ENCODE data around the gene TIMM10. TPM values are rescaled to one million over a fixed set of nuclear protein-coding genes. Genes with fewer than 3 reads are reported as not detected.

The TIMM10 gene
- total RNA-seq, 1 donor from 2014 or later, result 35.3 TPM

DNA sequence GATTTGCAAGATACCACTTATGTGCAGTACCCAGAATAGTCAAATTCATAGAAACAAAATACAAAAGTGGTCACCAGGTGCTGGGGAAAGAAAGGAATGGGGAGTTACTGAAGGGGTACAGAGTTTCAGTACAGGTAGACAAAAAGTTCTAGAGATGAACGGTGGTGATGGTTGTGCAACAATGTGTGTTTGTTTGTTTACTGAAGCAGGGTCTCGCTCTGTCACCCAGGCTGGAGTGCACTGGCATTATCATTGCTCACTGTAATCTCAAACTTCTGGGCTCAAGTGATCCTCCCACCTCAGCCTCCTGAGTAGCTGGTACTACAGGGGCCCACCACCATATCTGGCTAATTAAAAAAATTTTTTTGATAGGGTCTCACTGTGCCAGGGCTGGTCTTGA lies 24.8 kb upstream of the TIMM10 start:
- ATAC-seq (no peak), DNase-seq (no peak)
- no peak overlapping the region for H3K27ac ChIP-seq
- H3K27me3 ChIP-seq (ENCODE audit: low read depth), result no peaks in the 10 kb centered on the region
- TF ChIP-seq, protein P1, sequence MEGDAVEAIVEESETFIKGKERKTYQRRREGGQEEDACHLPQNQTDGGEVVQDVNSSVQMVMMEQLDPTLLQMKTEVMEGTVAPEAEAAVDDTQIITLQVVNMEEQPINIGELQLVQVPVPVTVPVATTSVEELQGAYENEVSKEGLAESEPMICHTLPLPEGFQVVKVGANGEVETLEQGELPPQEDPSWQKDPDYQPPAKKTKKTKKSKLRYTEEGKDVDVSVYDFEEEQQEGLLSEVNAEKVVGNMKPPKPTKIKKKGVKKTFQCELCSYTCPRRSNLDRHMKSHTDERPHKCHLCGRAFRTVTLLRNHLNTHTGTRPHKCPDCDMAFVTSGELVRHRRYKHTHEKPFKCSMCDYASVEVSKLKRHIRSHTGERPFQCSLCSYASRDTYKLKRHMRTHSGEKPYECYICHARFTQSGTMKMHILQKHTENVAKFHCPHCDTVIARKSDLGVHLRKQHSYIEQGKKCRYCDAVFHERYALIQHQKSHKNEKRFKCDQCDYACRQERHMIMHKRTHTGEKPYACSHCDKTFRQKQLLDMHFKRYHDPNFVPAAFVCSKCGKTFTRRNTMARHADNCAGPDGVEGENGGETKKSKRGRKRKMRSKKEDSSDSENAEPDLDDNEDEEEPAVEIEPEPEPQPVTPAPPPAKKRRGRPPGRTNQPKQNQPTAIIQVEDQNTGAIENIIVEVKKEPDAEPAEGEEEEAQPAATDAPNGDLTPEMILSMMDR (IDR thresholded peaks at IDR 0.05), result no peak
- no peaks in the 10 kb centered on the region for H3K4me1 ChIP-seq
- intact Hi-C loops (cut with DNase I), result no loop called here
- no peak overlapping the region for H3K4me3 ChIP-seq
- H3K36me3 ChIP-seq, result peaks cover 100% of the 10 kb centered on the region
- no peaks in the 10 kb centered on the region for H3K9me3 ChIP-seq

DNA sequence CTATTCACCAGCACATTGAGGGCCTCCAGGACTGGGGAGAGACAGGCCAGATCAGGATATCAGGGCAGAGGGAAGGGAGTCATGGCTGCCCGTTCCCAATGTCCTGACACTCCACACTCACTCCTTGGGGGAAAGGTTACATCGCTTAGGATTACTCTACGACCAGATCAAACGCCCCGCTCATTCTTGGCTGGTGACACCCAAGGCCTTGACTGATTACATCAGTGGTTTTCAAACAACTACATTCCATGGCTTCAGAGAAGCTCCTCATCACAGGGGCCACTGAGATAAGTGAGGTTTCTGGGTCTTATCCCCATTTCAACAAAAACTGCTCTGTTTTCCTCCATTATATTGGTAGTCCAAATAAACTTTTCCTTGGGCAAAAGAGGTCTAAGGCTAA lies 21.9 kb upstream of the TIMM10 start:
- intact Hi-C loops (cut with DNase I), result no loop called here

DNA sequence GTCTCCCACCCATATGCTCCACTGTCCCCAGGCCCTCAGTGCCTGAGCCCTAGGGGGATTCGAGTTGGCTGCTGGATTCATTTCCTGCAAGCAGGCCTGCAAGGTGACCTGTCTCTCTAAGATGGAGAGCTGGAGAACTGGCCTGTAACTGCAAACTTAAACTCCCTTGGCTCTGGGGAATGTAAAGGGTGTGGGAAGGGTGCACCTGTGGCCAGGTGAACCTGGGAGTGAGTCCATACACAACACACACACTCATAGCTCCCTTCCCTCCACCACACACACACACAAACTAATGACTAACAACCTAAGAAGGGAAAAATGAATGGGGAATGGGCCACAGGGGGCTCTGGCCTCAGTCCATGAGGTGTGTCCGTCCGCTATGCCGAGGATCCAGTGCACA lies 21.4 kb upstream of the TIMM10 start:
- TF ChIP-seq, protein P1 (IDR thresholded peaks at IDR 0.05), result no peak
- ATAC-seq, result peak in 1 of 2 donors; percentile 8
- Histone ChIP-seq H3K4me1 (no peaks in the 10 kb centered on the region), H3K9me3 (no peaks in the 10 kb centered on the region), H3K36me3 (peaks cover 90% of the 10 kb centered on the region), H3K27me3 (ENCODE audit: low read depth) (no peaks in the 10 kb centered on the region), H3K27ac (no peak overlapping the region), H3K4me3 (no peak overlapping the region)
- no peak for DNase-seq
- intact Hi-C loops (cut with DNase I), result no loop called here

More for the DNA sequence above, 21.9 kb upstream of the TIMM10 start:
- Histone ChIP-seq H3K4me3 (no peak overlapping the region), H3K9me3 (no peaks in the 10 kb centered on the region), H3K27me3 (ENCODE audit: low read depth) (no peaks in the 10 kb centered on the region), H3K36me3 (peaks cover 96% of the 10 kb centered on the region), H3K4me1 (no peaks in the 10 kb centered on the region), H3K27ac (no peak overlapping the region)
- no peak for ATAC-seq
- no peak for DNase-seq
- TF ChIP-seq, protein P1 (IDR thresholded peaks at IDR 0.05), result no peak

DNA sequence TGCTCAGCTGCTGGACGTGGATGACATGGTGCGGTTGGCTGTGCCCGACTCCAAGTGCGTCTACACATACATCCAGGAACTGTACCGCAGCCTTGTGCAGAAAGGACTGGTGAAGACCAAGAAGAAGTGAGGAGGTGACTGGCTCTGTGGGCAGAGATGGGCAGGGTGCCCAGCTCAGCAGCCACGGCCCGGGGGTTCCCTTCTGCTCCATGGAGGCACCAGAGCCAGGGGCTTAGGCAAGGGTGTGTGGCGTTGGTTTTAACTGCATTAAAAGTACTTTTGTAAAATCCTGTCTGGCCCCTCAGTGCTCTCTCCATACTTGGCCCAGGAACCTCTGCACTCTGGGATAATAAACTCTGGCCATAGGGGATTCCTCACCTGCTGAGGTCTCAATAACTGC lies 19.4 kb upstream of the TIMM10 start:
- no peak overlapping the region for H3K27ac ChIP-seq
- no peaks in the 10 kb centered on the region for H3K4me1 ChIP-seq
- no peaks in the 10 kb centered on the region for H3K9me3 ChIP-seq
- H3K4me3 ChIP-seq, result no peak overlapping the region
- no peaks in the 10 kb centered on the region for H3K27me3 ChIP-seq (ENCODE audit: low read depth)
- H3K36me3 ChIP-seq, result peaks cover 71% of the 10 kb centered on the region
- ATAC-seq, result no peak
- TF ChIP-seq, protein P1 (IDR thresholded peaks at IDR 0.05), result no peak
- DNase-seq, result no peak
- intact Hi-C loops (cut with DNase I), result no loop called here

DNA sequence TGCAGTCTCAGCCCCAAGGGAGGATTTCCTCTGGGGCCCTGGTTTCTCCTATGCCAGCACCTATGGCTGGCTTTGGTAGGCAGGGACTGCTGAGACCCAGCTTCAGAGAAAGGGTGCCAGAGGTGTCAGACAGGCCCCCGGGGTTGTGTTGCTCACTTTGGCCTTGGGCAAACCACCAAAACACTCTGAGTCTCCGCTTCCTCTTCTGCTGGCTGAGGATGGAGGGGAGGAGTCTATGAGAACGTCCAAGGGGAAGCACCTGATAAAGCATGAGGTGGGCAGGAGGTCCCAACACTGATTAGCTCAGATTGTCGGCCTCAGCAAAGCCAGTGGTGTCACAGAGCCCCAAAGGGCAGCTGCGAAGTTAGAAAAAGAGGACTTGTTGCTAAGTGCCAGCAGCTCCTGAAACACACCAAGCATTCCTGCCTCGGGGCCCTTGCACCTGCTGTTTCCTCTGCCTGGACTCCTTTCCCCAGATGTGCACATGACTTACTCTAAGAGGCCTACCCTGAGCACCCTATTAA lies 17.4 kb upstream of the TIMM10 start:
- H3K27me3 ChIP-seq (ENCODE audit: low read depth), result no peaks in the 10 kb centered on the region
- TF ChIP-seq, protein P1 (IDR thresholded peaks at IDR 0.05), result no peak
- ATAC-seq (peak in 1 of 2 donors; percentile 29), DNase-seq (no peak)
- no peak overlapping the region for H3K4me3 ChIP-seq
- no peak overlapping the region for H3K27ac ChIP-seq
- H3K9me3 ChIP-seq, result no peaks in the 10 kb centered on the region
- H3K4me1 ChIP-seq, result no peaks in the 10 kb centered on the region
- intact Hi-C loops (cut with DNase I), result no loop called here
- H3K36me3 ChIP-seq, result peaks cover 50% of the 10 kb centered on the region
